ENCODE results near the gene ZSCAN26. TPM values are rescaled to one million over a fixed set of nuclear protein-coding genes. Genes with fewer than 3 reads are reported as not detected.
"Not testable (repeated sequence)": the region's sequence is repeated elsewhere in the genome, so short reads cannot be mapped to it uniquely, and the experiment has no call there.

ZSCAN26 gene
- total RNA-seq, 3 donors from 2014 or later, result 5.5 to 6.7 (median 6.5) TPM

DNA sequence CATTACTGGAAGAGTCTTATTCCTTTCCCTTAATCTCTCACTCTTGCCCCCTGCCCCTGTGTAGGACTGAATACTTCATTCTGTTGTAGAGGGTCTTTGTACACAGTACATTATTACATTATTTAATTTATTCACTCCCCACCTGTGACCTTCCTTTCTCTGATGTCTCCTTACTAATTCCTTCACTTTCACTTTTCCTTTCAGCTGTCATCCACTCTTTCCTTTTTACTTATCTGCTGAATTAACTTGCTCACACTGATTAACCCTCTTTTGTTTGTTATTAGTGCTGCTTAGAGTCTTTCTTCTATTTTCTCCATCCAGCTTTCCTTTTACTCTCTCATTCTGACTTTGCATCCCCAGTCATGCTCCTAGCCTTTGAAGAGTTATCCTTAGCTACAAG, 7.9 kb downstream of the ZSCAN26 start:
- ATAC-seq (no peak), DNase-seq (no peak)
- H3K9me3 Mint-ChIP-seq, result no peaks in the 10 kb centered on the region
- peaks cover 42% of the 10 kb centered on the region for H3K36me3 Mint-ChIP-seq (ENCODE audit: insufficient read depth)
- H3K4me3 Mint-ChIP-seq, result no peak overlapping the region
- peaks cover 15% of the 10 kb centered on the region for H3K4me1 Mint-ChIP-seq (ENCODE audit: low read depth)
- no peaks in the 10 kb centered on the region for H3K27me3 Mint-ChIP-seq (ENCODE audit: low read depth)

DNA sequence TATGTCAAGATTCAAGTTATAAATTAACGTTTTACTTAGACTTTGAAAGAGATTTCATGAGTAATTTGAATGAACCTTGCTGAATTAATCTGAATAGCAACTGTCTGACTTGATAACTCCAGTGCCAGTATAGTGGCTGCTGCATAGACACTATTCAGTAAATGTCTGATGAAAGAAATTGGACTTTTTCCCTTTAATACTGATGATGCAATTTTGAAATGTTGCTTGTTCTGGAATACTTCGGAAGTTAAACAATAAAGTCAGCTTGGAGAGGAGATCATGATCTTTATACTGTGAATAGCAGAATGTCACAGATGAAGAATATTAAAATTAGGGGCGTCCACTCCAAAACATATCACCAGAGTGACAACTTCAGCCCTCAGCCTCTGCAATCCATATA, 10.8 kb downstream of the ZSCAN26 start:
- peaks cover 9% of the 10 kb centered on the region for H3K4me1 Mint-ChIP-seq (ENCODE audit: low read depth)
- ATAC-seq, result no peak
- no peak for DNase-seq
- H3K4me3 Mint-ChIP-seq, result no peak overlapping the region
- no peaks in the 10 kb centered on the region for H3K9me3 Mint-ChIP-seq
- peaks cover 11% of the 10 kb centered on the region for H3K27me3 Mint-ChIP-seq (ENCODE audit: low read depth)
- peaks cover 30% of the 10 kb centered on the region for H3K36me3 Mint-ChIP-seq (ENCODE audit: insufficient read depth)

DNA sequence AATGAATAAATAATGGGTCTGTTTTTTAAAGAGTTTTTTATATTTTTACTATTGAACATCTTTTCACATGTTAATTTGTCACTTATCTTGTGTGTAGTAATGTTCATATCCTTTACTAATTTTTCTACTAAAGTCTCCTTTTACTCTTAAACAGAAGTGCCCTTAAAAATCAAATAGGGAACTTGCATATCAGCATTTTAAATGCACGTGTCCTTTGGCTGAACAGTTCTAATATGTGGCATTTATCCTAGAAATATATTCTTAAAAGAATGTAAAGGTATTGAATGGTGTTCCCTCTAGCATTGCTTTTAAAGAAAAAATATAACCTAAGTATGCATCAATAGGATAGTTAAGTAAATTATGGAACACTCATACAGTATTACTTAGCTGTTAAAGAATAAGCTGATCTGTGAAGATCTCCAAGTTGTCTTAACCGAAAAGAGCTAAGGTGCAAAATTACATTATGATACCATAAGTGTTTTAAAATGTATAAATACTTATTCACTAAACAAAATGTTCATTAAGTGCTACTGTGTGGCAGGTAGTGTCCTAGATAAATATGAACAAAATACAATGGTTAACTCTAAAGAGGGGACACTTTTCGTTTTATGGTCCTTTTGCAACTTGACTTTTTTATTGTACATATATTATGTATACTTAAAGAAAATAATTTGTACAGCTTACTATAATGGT, 13.8 kb downstream of the ZSCAN26 start:
- no peak for ATAC-seq

DNA sequence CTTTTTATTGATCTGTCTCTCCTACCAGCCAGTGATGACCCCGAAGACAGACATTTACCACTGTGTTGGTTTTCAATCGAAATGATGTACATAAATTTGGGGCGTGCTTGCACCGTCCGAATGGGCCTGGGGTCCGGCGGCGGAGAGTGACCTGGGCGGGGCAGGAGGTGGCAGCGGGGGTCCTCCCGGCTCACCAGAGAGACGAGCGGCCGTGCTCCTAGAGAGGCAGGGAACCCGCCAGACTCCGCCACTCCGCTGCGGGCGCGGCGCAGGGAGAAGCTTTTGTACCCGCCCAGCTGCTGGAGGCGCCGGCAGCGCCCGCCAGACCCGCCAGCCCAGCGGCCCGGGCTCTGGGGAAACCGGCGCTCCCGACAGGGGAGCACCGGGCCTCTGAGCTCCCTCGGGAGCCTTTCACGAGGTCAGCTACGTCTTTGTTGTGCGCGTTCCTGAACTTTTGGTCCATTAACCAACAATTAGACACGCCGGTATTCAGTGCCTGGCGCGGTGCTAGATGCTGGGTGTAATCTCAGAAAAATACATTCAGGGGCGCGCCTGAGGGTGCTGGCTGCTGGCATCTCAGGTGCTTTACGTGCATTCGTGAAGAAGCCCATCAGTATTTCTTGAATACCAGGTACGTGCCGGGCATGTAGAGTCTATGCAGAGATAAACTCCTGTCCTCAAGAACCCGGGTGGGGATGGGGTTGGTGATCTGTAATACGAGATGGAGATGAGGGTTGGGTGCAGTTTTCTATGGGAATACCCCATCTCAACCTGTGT, 14.5 kb downstream of the ZSCAN26 start, which contains the start of gene PGBD1:
TSS of gene PGBD1 (plus strand) at position 285 of the 777 bp plus-strand sequence. CDS start 2,242 bp downstream, outside the sequence.
- Mint-ChIP-seq H3K27me3 (ENCODE audit: low read depth) (peaks cover 21% of the 10 kb centered on the region), H3K4me3 (peak within 1 kb of the TSS; percentile 77), H3K4me1 (ENCODE audit: low read depth) (peaks cover 5% of the 10 kb centered on the region), H3K36me3 (ENCODE audit: insufficient read depth) (peaks cover 10% of the 10 kb centered on the region), H3K9me3 (no peaks in the 10 kb centered on the region)
- DNase-seq, result peak; percentile 21
- ATAC-seq, result peak; percentile 97 to 98

More for the DNA sequence above, 13.8 kb downstream of the ZSCAN26 start:
- no peak for DNase-seq
- Mint-ChIP-seq H3K4me3 (peak overlapping the region; percentile 77), H3K36me3 (ENCODE audit: insufficient read depth) (peaks cover 14% of the 10 kb centered on the region), H3K4me1 (ENCODE audit: low read depth) (peaks cover 5% of the 10 kb centered on the region), H3K9me3 (no peaks in the 10 kb centered on the region), H3K27me3 (ENCODE audit: low read depth) (peaks cover 21% of the 10 kb centered on the region)

DNA sequence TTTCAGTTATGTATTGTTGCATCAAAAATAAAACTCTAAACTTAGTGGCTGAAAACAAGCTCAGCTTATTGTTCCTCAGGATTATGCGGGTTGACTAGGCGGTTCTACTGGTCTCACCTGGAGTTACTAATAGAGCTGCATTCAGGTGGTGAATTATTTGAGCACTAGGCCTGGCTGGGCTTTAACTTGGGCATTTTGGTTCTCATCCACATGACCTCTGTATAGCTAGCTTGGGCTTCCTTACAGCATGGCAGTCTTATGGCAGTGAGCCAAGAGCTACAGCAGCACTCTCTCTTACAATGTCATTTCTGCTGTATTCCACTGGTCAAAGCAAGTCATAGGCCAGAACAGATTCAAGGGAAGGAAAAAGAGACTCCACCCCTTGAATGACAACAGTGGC, 16.0 kb downstream of the ZSCAN26 start:
- peaks cover 5% of the 10 kb centered on the region for H3K4me1 Mint-ChIP-seq (ENCODE audit: low read depth)
- peaks cover 21% of the 10 kb centered on the region for H3K27me3 Mint-ChIP-seq (ENCODE audit: low read depth)
- H3K36me3 Mint-ChIP-seq (ENCODE audit: insufficient read depth), result peaks cover 7% of the 10 kb centered on the region
- H3K4me3 Mint-ChIP-seq, result no peak overlapping the region
- DNase-seq (no peak), ATAC-seq (no peak)
- no peaks in the 10 kb centered on the region for H3K9me3 Mint-ChIP-seq

DNA sequence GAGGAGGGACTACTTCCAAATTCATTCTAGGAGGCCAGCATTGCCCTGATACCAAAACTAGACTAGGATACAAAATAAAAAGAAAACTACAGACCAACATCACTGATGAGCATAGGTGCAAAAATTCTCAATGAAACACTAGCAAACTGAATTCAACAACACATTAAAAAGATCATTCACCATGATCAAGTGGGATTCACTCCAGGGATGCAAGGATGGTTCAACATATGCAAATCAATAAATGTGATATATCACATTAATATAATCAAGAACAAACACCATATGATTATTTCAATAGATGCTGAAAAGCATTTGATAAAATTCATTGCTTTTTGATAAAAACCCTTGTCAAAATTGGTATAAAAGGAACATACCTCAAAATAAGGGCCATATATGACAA, 24.6 kb downstream of the ZSCAN26 start:
- Mint-ChIP-seq H3K4me1 (ENCODE audit: low read depth) (no peaks in the 10 kb centered on the region), H3K36me3 (ENCODE audit: insufficient read depth) (peaks cover 5% of the 10 kb centered on the region), H3K4me3 (no peak overlapping the region), H3K9me3 (no peaks in the 10 kb centered on the region), H3K27me3 (ENCODE audit: low read depth) (no peaks in the 10 kb centered on the region)
- DNase-seq, result no peak
- ATAC-seq, result no peak

DNA sequence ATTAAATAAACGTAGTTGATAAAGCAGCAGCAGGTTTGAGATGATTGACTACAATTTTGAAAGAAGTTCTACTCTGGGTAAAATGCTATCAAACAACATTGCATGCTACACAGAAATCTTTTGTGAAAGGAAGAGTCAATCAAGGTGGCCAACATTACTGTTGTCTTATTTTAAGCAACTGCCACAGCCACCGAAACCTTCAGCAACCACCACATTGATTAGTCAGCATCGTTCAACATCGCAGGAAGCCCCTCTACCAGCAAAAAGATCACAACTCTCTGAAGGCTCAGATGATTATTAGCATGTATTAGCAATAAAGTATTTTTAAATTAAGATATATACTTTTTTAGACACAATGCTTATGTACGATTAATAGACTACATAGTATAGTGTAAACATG, 28.4 kb downstream of the ZSCAN26 start:
- Mint-ChIP-seq H3K4me3 (no peak overlapping the region), H3K9me3 (no peaks in the 10 kb centered on the region), H3K27me3 (ENCODE audit: low read depth) (no peaks in the 10 kb centered on the region), H3K36me3 (ENCODE audit: insufficient read depth) (peaks cover 5% of the 10 kb centered on the region), H3K4me1 (ENCODE audit: low read depth) (no peaks in the 10 kb centered on the region)
- ATAC-seq (no peak), DNase-seq (no peak)

DNA sequence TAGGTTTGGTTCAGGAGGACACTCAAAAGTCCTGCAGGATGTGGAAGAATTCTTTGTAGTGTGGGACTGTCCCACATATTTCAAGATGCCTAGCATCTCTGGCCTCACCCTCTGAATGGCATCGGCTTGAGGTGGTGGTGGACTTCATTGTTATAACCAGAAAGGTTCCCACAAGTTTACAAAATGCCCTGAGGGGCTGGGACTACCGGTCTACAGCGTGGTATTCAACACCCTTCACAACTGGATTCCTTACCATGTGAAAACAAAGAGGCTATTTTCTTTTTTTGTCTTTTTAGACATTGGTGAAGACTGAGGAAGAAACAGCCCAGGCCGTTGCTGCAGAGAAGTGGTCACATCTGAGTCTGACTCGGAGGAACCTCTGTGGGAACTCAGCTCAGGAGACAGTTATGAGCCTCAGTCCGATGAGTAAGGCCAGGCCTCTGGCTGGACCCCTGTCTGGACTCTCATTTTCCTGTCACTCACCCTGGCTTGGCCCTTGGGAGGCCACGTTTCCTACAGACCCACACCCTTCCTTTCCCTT, 29.6 kb downstream of the ZSCAN26 start:
- Mint-ChIP-seq H3K4me3 (no peak overlapping the region), H3K9me3 (no peaks in the 10 kb centered on the region), H3K36me3 (ENCODE audit: insufficient read depth) (peaks cover 5% of the 10 kb centered on the region), H3K4me1 (ENCODE audit: low read depth) (no peaks in the 10 kb centered on the region), H3K27me3 (ENCODE audit: low read depth) (no peaks in the 10 kb centered on the region)
- no peak for DNase-seq
- no peak for ATAC-seq

DNA sequence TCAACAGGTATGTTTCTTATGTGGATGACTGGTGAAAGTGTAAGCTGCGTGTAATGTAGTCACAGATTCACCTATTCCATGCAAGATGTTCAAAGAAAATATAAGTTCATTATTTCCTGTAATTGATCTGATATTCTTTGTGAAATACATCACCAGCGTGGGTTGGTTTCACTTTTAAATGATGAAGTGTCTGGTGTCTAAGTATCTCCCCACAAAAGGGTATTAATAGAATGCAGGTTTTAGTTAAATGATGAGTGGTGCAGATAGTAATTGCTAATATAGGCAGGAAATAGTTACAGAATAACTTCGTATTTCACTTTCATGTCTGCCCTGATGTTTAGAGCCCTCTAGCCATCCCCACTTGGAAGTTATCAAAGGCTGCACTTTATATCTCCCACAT, 36.6 kb downstream of the ZSCAN26 start:
- Mint-ChIP-seq H3K4me1 (ENCODE audit: low read depth) (peaks cover 22% of the 10 kb centered on the region), H3K36me3 (ENCODE audit: insufficient read depth) (peaks cover under 1% of the 10 kb centered on the region), H3K27me3 (ENCODE audit: low read depth) (peaks cover 4% of the 10 kb centered on the region), H3K9me3 (peaks cover 5% of the 10 kb centered on the region), H3K4me3 (peak overlapping the region; percentile 46)
- DNase-seq (no peak), ATAC-seq (peak; percentile 67 to 82)

DNA sequence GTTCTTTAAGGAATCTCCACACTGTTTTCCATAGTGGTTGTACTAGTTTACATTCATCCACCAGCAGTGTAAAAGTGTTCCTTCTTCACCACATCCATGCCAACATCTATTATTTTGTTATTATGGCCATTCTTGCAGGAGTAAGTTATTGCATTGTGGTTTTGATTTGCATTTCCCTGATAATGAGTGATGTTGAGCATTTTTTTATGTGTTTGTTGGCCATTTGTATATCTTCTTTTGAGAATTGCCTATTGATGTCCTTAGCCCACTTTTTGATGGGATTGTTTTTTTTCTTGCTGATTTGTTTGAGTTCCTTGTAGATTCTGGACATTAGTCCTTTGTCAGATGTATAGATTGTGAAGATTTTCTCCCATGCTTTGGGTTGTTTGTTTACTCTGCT, 39.4 kb downstream of the ZSCAN26 start:
- ATAC-seq; H3K4me3 Mint-ChIP-seq; DNase-seq; H3K36me3 Mint-ChIP-seq (ENCODE audit: insufficient read depth); H3K9me3 Mint-ChIP-seq: not testable (repeated sequence)
- peaks cover 23% of the 10 kb centered on the region for H3K27me3 Mint-ChIP-seq (ENCODE audit: low read depth)
- peaks cover 22% of the 10 kb centered on the region for H3K4me1 Mint-ChIP-seq (ENCODE audit: low read depth)

DNA sequence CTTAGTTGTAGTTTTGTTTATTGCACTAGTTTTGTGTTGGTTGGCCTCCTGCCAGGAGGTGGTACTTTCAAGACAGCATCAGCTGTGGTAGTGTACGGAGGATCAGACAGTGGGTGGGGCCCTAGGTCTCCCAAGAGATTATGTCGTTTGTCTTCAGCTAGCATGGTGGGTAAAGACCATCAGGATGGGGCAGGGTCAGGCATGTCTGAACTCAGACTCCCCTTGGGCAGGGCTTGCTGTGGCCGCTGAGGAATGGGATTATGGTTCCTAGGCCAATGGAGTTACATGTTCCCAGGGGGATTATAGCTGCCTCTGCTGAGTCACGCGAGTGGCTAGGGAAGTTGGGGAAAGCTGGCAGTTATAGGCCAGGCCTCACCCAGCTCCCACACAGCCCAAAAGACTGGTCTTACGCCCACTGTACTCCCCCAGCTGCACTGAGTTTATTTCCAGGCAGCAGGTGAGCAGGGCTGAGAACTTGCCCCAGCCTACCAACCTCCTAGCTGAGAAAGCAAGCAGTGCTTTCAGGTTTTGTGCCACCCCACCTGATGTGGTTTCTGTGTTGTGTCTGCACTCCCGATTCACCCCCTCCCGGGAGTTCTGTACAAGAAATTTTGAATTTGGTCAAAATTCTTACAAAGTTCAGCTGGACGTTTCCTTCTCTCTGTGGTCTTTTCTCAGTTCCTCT, 44.3 kb downstream of the ZSCAN26 start:
- DNase-seq (no peak), ATAC-seq (no peak)
- H3K27me3 Mint-ChIP-seq (ENCODE audit: low read depth), result peaks cover 30% of the 10 kb centered on the region
- H3K4me1 Mint-ChIP-seq (ENCODE audit: low read depth), result no peaks in the 10 kb centered on the region
- H3K36me3 Mint-ChIP-seq (ENCODE audit: insufficient read depth), result no peaks in the 10 kb centered on the region
- H3K9me3 Mint-ChIP-seq, result peaks cover 4% of the 10 kb centered on the region
- H3K4me3 Mint-ChIP-seq, result no peak overlapping the region

DNA sequence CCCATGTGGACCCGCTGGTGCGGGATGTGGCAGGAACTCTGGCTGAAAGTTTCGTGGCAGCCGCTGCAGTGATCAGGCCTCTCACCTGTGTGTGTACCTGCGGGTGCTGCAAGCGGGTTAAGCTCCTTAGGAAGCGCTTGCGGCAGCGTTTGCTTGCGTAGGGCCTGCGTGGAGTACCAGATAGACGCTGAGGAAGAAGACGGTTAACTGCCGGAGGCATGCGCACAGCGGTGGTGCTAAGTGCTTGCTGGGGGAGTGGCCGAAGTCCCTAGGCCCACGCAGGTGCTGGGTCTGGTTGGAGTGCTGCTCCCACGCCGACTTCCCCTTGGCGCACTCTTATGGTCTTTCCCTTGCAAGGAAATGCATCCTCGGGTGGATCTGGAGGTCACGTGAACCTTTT, 46.0 kb downstream of the ZSCAN26 start:
- H3K27me3 Mint-ChIP-seq (ENCODE audit: low read depth), result peaks cover 33% of the 10 kb centered on the region
- H3K4me3 Mint-ChIP-seq, result no peak overlapping the region
- no peaks in the 10 kb centered on the region for H3K9me3 Mint-ChIP-seq

DNA sequence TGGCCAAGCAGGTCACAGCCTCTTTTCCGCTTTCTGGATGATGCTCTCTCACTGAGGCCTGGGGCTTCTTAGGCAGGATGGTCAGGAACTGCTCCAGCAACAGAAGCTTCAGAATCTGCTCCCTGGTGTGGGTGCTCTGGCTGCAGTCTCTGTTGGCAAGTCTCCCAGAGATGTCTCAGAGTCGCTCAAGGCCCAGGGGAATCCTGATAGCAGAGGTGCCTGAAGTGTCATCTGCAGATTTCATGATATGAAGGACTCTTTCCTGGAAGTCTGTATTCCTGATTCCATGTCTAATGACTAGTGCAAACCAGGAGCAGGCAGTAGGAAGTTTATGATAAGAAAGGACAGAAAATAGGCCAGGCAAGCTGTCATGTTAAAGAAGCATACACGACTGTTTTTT, 48.7 kb downstream of the ZSCAN26 start:
- Mint-ChIP-seq H3K27me3 (ENCODE audit: low read depth) (peaks cover 20% of the 10 kb centered on the region), H3K4me3 (no peak overlapping the region), H3K36me3 (ENCODE audit: insufficient read depth) (no peaks in the 10 kb centered on the region), H3K9me3 (no peaks in the 10 kb centered on the region), H3K4me1 (ENCODE audit: low read depth) (no peaks in the 10 kb centered on the region)
- DNase-seq (no peak), ATAC-seq (no peak)

More for the DNA sequence above, 46.0 kb downstream of the ZSCAN26 start:
- Mint-ChIP-seq H3K4me1 (ENCODE audit: low read depth) (no peaks in the 10 kb centered on the region), H3K36me3 (ENCODE audit: insufficient read depth) (no peaks in the 10 kb centered on the region)
- DNase-seq (no peak), ATAC-seq (no peak)

DNA sequence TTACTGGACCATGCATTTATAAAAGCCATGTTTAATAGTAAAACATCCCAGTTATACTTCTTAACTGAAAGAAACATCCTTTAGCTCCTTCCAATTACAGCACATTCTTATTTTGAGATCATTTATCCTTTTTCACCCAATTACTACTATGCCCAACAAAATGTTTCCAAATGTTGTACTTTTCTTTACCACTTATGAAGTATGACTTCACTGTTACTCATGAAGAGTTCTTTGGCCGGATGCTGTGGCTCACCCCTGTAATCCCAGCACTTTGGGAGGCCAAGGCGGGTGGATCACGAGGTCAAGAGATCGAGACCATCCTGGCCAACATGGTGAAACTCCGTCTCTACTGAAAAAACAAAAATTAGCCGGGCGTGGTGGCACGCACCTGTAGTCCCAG, 50.9 kb downstream of the ZSCAN26 start:
- not testable (repeated sequence) for DNase-seq; H3K4me3 Mint-ChIP-seq; ATAC-seq; H3K36me3 Mint-ChIP-seq (ENCODE audit: insufficient read depth); H3K4me1 Mint-ChIP-seq (ENCODE audit: low read depth); H3K9me3 Mint-ChIP-seq
- peaks cover 14% of the 10 kb centered on the region for H3K27me3 Mint-ChIP-seq (ENCODE audit: low read depth)

Data from activated T-cell treated with anti-CD3 and anti-CD28 coated beads, Interleukin-2, amount 50 U/mL, for 4 hours (primary cell).